ENCODE data around the gene OAT.
"Not testable (repeated sequence)": the region's sequence is repeated elsewhere in the genome, so short reads cannot be mapped to it uniquely, and the experiment has no call there.

The OAT gene

GRCh38 chr10:124375691-124376090 is 43.0 kb downstream of the OAT start:
- no peak for DNase-seq

GRCh38 chr10:124375353-124375614 is 43.4 kb downstream of the OAT start:
- DNase-seq: no peak

- no peak for DNase-seq
Observed at GRCh38 chr10:124374535-124375352, 44.0 kb downstream of the OAT start.

GRCh38 chr10:124372899-124373298 is 45.8 kb downstream of the OAT start:
- DNase-seq: no peak

- DNase-seq: no peak
Observed at GRCh38 chr10:124370426-124370825, 48.3 kb downstream of the OAT start.

- no peak for DNase-seq
Observed at GRCh38 chr10:124369986-124370385, 48.7 kb downstream of the OAT start.

GRCh38 chr10:124369533-124369932 is 49.2 kb downstream of the OAT start:
- not testable (repeated sequence) for DNase-seq

GRCh38 chr10:124369066-124369465 is 49.7 kb downstream of the OAT start:
- DNase-seq: no peak

GRCh38 chr10:124367936-124368335 is 50.8 kb downstream of the OAT start:
- no peak for DNase-seq

GRCh38 chr10:124367414-124367813 is 51.3 kb downstream of the OAT start:
- DNase-seq: no peak

- no peak for DNase-seq
Observed at GRCh38 chr10:124366825-124367224, 51.9 kb downstream of the OAT start.

- DNase-seq: no peak
Observed at GRCh38 chr10:124366343-124366742, 52.4 kb downstream of the OAT start.

- DNase-seq: no peak
Observed at GRCh38 chr10:124364674-124365073, 54.0 kb downstream of the OAT start.

GRCh38 chr10:124362568-124362967 is 56.2 kb downstream of the OAT start:
- no peak for DNase-seq

- no peak for DNase-seq
Observed at GRCh38 chr10:124359336-124359832, 59.3 kb downstream of the OAT start.

GRCh38 chr10:124357561-124357885 is 61.2 kb downstream of the OAT start:
- no peak for DNase-seq

- DNase-seq: no peak
Observed at GRCh38 chr10:124356701-124357560, 61.8 kb downstream of the OAT start.

GRCh38 chr10:124354411-124355382 is 64.0 kb downstream of the OAT start:
- DNase-seq: no peak

- DNase-seq: no peak
Observed at GRCh38 chr10:124353896-124354295, 64.8 kb downstream of the OAT start.

GRCh38 chr10:124353091-124353815 is 65.5 kb downstream of the OAT start:
- no peak for DNase-seq

- no peak for DNase-seq
Observed at GRCh38 chr10:124351481-124352220, 67.1 kb downstream of the OAT start.

GRCh38 chr10:124350806-124351205 is 67.9 kb downstream of the OAT start:
- no peak for DNase-seq

Data from activated CD8-positive, alpha-beta memory T cell treated with anti-CD3 and anti-CD28 coated beads, Interleukin-2, amount 50 U/mL, for 4 hours (primary cell).